HepG2 (cell line): ENCODE results near the gene ARHGAP12. TPM values are rescaled to one million over a fixed set of nuclear protein-coding genes. Genes with fewer than 3 reads are reported as not detected.

Experiments used
- AFF4 ChIP-seq: sonication (generic); formaldehyde crosslinking; IDR thresholded peaks from 2 replicates; pipeline ENCODE4 v1.4.0; 2020; ENCODE audit warnings: missing genetic modification reagents
- AKNA ChIP-seq: sonication (generic); formaldehyde crosslinking; IDR thresholded peaks from 2 replicates; pipeline ENCODE4 v1.4.0; 2020; ENCODE audit warnings: missing genetic modification reagents, borderline replicate concordance
- ARNT2 ChIP-seq: sonication (generic); formaldehyde crosslinking; IDR thresholded peaks from 2 replicates; pipeline ENCODE4 v1.8.0; 2022; ENCODE audit warnings: mild to moderate bottlenecking, low read depth, missing genetic modification reagents, moderate library complexity
- CEBPG ChIP-seq: IDR thresholded peaks from 2 replicates; pipeline ENCODE4 v1.6.1; 2016
- GABPA ChIP-seq, 2 experiments: IDR thresholded peaks; 2 replicates each; pipeline ENCODE4 v1.6.1; 2011 to 2016; ENCODE audit warnings: low read depth in 2 of 2, low read length in 1 of 2, missing biosample characterization in 1 of 2, missing genetic modification characterization in 1 of 2
- HHEX ChIP-seq: IDR thresholded peaks from 2 replicates; pipeline ENCODE4 v1.6.1; 2016; ENCODE audit warnings: control low read depth
- KLF9 ChIP-seq: IDR thresholded peaks from 2 replicates; pipeline ENCODE4 v1.6.1; 2016; ENCODE audit warnings: low read depth
- MBD4 ChIP-seq: IDR thresholded peaks from 2 replicates; pipeline ENCODE4 v1.6.1; 2012; ENCODE audit warnings: low read length, inconsistent platforms, borderline replicate concordance
- MXD1 ChIP-seq: sonication (generic); formaldehyde crosslinking; IDR thresholded peaks from 2 replicates; pipeline ENCODE4 v1.4.0; 2020; ENCODE audit warnings: mild to moderate bottlenecking, missing genetic modification reagents
- MXD4 ChIP-seq: IDR thresholded peaks from 2 replicates; pipeline ENCODE4 v1.6.1; 2016; ENCODE audit warnings: mild to moderate bottlenecking, missing biosample characterization, missing genetic modification reagents
- NCOA2 ChIP-seq: sonication (generic); formaldehyde crosslinking; IDR thresholded peaks from 2 replicates; pipeline ENCODE4 v1.8.0; 2022; ENCODE audit warnings: inconsistent platforms
- PHF5A ChIP-seq: IDR thresholded peaks from one replicate; pipeline ENCODE4 v1.6.1; 2018; ENCODE audit warnings: low read depth, missing genetic modification reagents; ENCODE audit not compliant: unreplicated experiment
- PTBP1 ChIP-seq: fragments of 200-400 bp; formaldehyde crosslinking; IDR thresholded peaks from 2 replicates; pipeline ENCODE4 v1.6.1; 2018; ENCODE audit warnings: low read length, low read depth; ENCODE audit not compliant: poor library complexity, severe bottlenecking
- SALL2 ChIP-seq: sonication (generic); formaldehyde crosslinking; IDR thresholded peaks from 2 replicates; pipeline ENCODE4 v1.8.1; 2023; ENCODE audit warnings: mild to moderate bottlenecking, missing genetic modification reagents, inconsistent platforms
- TFE3 ChIP-seq: IDR thresholded peaks from 2 replicates; pipeline ENCODE4 v1.6.1; 2016
- ZNF180 ChIP-seq: sonication (generic); formaldehyde crosslinking; IDR thresholded peaks from 2 replicates; pipeline ENCODE4 v1.4.0; 2020; ENCODE audit warnings: low read depth, missing genetic modification reagents, borderline replicate concordance
- ZNF383 ChIP-seq: sonication (generic); formaldehyde crosslinking; IDR thresholded peaks from 2 replicates; pipeline ENCODE4 v1.4.0; 2020; ENCODE audit warnings: missing genetic modification reagents, mild to moderate bottlenecking, borderline replicate concordance
- ZNF704 ChIP-seq: sonication (generic); formaldehyde crosslinking; IDR thresholded peaks from 2 replicates; pipeline ENCODE4 v1.8.1; 2023; ENCODE audit warnings: mild to moderate bottlenecking, inconsistent platforms, moderate library complexity, missing genetic modification reagents, borderline replicate concordance
- polyA plus RNA-seq, 8 experiments: library from polyadenylated mRNA; depleted of rRNA in 3 of 8; stranded (reverse) in 7 of 8; unstranded in 1 of 8; fragments of >200 nt; fragmentation: Illumina TruSeq in 4 of 8; extraction: Trizol in 4 of 8; gene quantifications; 2 replicates each; pipeline versions ENCODE4 v1.2.1 to v1.2.3, GENCODE V29; 2011 to 2016; ENCODE audit warnings: low read depth in 4 of 8, missing spikeins in 1 of 8, mixed read lengths in 1 of 8; ENCODE audit not compliant: insufficient read depth in 1 of 8
- total RNA-seq, 5 experiments: library from RNA; depleted of rRNA; stranded (reverse); fragments of >200 nt; fragmentation: Illumina TruSeq; extraction: Trizol; gene quantifications; 2 replicates each; pipeline ENCODE4 v1.2.3, GENCODE V29; 2016; ENCODE audit warnings: low read depth in 1 of 5

The ARHGAP12 gene
- total and polyA plus RNA-seq, 2 of the 13 experiments (the other 11 are each of a cell fraction or from before 2014, with no cell fraction given): 25.0 to 54.6 TPM

- TF ChIP-seq TFE3 (CRISPR knock-in tag) (no peak), PTBP1 (no peak), ZNF180 (CRISPR knock-in tag) (no peak), ZNF704 (CRISPR knock-in tag) (no peak), SALL2 (CRISPR knock-in tag) (no peak), MBD4 (no peak), KLF9 (CRISPR knock-in tag) (no peak), AFF4 (CRISPR knock-in tag) (no peak), HHEX (CRISPR knock-in tag) (no peak), ZNF383 (CRISPR knock-in tag) (no peak), NCOA2 (CRISPR knock-in tag) (no peak), AKNA (no peak), MXD1 (CRISPR knock-in tag) (no peak), PHF5A (CRISPR knock-in tag) (no peak), ARNT2 (CRISPR knock-in tag) (no peak), CEBPG (CRISPR knock-in tag) (no peak), GABPA (IDR thresholded peaks at IDR 0.05; ENCODE audit: low read depth, low read length) (no peak), GABPA (CRISPR knock-in tag; IDR thresholded peaks at IDR 0.05; ENCODE audit: low read depth) (peak; percentile 52), MXD4 (no peak)
Measured at GRCh38 chr10:31929261-31930022, 811 bp upstream of the ARHGAP12 start (continued).
